ENCODE measurements around the gene STOM.
A peak's percentile ranks its signal among the peaks of the same experiment; 100 is the strongest.

The STOM gene

DNA sequence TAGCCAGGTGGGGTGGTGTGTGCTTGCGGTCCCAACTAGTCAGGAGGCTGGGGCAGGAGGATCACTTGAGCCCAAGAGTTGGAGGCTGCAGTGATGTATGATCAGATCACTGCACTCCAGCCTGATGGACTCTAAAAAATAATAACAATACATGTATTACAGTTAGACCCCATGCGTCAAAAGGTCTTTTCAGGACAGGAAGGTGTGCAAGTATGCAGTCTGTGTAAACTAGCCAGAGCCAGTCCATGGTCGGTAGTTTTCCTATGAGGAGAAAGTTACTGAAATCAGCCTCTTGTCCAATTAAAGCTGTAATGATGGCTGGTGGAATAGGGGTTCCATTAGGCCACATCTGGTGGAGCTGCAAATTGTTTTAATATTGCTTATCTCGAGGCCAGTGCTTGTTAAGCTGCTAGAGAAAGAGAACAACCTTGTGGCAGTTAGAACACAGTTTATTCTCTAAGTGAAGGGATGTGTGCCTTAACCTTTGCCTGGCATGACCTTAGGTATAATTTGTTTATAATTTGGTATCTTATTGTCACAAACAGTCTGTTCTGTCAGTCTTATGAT, 1.5 kb upstream of the STOM start:
- DNase-seq (ENCODE audit: low spot score): no peak

- DNase-seq (ENCODE audit: low spot score): no peak
Measured at GRCh38 chr9:121368745-121369144, 1.3 kb downstream of the STOM start.

DNA sequence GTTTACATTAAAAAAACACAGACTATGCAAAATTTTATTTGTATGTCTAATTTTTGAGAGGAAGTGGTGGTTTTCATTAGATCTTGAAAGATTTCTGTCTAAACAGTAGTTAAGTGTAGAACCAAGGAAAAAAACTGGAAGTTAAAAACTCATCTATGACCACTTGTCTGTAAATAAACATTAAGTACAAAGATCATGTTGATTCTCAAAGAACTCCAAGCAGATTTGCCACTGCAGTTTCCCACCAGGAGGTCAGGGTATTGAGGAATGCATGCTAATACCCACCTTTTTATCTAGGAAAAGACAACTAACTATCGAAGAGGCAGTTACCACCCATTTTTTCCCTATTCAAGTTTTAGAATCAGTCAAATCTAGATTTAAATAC, 1.9 kb downstream of the STOM start:
- no peak for DNase-seq (ENCODE audit: low spot score)

GRCh38 chr9:121367306-121368137, 2.5 kb downstream of the STOM start:
- no peak for DNase-seq (ENCODE audit: low spot score)

DNA sequence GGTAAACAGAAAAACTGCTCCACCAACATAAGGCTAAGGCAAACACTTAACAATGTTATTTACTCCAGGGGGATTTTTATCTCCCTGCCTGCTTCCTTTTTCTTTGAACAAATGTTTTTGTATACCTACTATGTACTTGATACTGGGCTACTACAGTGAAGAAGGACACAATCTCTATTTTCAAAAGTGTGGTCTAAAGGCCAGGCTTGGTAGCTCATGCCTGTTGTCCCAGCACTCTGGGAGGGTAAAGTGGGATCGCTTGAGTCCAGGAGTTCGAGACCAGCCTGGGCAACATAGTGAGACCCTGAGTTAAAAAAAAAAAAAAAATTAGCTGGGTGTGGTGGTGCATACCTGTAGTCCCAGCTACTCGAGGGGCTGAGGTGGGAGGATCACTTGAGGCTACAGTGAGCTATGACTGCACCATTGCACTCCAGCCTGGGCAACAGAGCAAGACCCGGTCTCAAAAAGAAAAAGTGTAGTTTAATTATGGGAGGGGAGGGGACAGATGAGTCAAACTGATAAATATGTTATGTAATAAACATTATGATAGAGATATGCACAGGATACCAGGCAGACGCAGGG, 3.3 kb downstream of the STOM start:
- no peak for DNase-seq (ENCODE audit: low spot score)

- DNase-seq (ENCODE audit: low spot score): no peak
Measured at GRCh38 chr9:121365564-121365963, 4.5 kb downstream of the STOM start.

DNA sequence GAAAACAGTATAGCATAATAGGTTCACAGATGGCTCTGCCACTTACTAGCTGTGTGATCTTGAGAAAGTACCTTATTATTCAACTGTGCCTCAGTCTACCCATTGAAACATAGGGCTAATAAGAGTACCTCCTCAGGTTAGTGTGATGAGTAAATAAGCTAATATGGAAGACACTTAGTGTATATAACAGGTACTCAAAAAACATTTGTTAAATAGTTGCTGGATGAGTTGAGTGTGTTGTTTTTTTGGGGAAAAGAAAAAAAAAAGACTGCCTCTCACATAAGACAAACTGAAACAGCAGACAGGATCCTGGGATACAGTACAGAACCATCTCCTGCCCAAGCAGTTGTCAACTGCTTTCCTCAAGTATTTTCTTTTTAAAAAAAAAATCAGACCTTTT, 5.2 kb downstream of the STOM start:
- no peak for DNase-seq (ENCODE audit: low spot score)

GRCh38 chr9:121364077-121364476, 6.0 kb downstream of the STOM start:
- no peak for DNase-seq (ENCODE audit: low spot score)

GRCh38 chr9:121363622-121363961, 6.5 kb downstream of the STOM start:
- DNase-seq (ENCODE audit: low spot score): no peak

- no peak for DNase-seq (ENCODE audit: low spot score)
Measured at GRCh38 chr9:121362813-121363621, 7.0 kb downstream of the STOM start.

DNA sequence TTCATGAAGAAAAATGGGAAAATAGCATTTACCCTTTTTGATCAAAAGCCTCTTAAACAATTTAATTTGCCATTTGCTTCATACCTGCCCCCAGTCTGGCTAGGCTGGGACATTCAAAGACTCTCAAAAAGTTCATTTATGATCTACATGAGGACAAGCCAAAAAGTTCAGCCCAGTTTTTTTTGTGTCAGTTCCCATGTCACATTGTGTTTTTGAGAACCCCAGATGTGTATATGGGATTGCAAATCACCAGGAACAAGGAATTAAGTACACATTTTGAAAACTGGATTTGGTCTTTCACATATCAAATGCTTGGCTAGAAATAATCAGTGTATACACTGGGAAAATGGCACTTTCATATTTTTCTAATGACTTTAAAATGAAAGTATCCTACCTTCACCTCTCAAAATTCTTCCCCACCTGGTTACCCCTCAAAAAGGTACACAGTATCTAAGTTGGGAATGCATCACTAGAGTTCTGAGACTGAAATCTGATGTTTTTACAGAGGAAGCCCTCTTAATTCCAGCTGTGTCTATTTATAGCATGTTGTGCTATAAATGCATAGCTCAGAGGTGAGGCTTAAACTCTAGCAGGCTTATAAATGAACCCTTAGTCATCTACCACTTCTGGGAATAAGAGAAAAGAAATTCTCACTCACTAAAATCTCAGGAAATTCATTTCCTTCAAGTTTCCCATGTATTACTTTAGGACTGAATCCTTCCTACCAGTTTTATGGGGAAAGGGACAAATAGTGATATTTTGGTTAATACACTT, 9.3 kb downstream of the STOM start:
- no peak for DNase-seq (ENCODE audit: low spot score)

- DNase-seq (ENCODE audit: low spot score): no peak
Measured at GRCh38 chr9:121359351-121360294, 10.4 kb downstream of the STOM start.

GRCh38 chr9:121358751-121359150, 11.3 kb downstream of the STOM start:
- DNase-seq (ENCODE audit: low spot score): no peak

DNA sequence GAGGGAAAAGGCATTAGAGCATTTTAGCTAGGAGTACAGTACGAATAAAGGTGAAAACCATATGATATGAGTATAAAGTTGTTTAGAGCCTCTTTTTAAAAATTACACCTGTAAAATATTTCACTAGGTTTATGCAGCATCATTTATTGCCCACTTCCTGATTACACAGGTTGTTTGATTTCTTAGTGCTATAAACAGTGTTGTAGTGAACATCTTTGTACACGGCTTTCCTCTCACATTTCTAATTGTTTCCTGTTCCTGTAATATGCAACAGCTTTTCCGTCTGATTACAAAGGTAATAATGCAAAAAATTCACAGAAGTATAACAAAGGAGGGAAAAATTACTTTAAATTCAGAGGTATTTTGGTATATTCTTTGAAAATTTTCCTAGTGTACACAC, 13.0 kb downstream of the STOM start:
- no peak for DNase-seq (ENCODE audit: low spot score)

GRCh38 chr9:121354762-121355161, 15.3 kb downstream of the STOM start:
- no peak for DNase-seq (ENCODE audit: low spot score)

GRCh38 chr9:121354141-121354540, 15.9 kb downstream of the STOM start:
- DNase-seq (ENCODE audit: low spot score): no peak

GRCh38 chr9:121353241-121354061, 16.6 kb downstream of the STOM start:
- peak; percentile 92 for DNase-seq (ENCODE audit: low spot score)

GRCh38 chr9:121350993-121351561, 19.0 kb downstream of the STOM start:
- DNase-seq (ENCODE audit: low spot score): no peak

DNA sequence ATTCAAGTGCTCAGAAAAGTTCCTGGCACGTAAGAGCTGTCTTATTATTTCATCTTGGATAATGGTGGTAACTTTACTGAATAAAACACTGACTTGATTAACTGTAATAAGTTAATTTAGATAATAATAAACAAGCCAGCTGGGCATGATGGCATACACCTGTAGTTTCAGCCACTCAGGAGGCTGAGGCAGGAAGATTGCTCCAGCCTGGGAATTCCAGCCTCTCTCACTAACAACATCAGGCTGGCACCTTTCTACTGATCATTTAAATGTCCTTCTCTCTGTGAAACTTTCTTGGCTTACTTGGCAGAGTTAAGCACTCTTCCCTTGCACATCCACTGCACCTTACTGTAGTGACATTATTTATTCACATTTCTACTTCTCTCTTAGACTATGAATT, 20.0 kb downstream of the STOM start:
- no peak for DNase-seq (ENCODE audit: low spot score)

- DNase-seq (ENCODE audit: low spot score): no peak
Measured at GRCh38 chr9:121349009-121349408, 21.0 kb downstream of the STOM start.

All from activated CD4-positive, alpha-beta T cell treated with anti-CD3 and anti-CD28 coated beads, Interleukin-2, Interleukin-4, amounts not matched to agents 100 ng/mL and 50 ng/mL, durations not matched to agents 16 hours and 8 hours (primary cell).